Measurements from ENCODE around the gene CHRM4. TPM values are rescaled to one million over a fixed set of nuclear protein-coding genes. Genes with fewer than 3 reads are reported as not detected.

Gene CHRM4
- total RNA-seq, 4 donors from 2014 or later: 0.22 TPM; not detected in 3

DNA sequence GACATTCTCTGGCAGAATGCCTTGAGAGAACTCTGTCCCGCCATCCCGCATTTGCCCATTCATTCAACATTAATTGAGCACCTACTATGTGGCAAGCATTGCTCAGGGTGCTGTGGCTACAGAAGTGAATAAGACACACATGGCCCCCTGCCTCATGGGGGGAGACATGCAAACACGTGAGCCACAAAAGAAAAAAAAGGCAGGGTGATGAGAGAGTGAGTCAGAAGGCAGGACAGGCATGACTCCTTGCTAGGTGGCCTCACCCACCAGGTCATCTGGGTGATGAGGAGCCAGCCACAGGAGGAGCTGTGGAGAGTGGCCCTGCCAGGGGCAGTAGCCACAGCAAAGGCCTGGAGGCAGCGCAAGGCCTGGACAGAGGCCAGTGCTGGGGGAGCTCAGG, 4.9 kb downstream of the CHRM4 start:
- no peak overlapping the region for H3K4me3 ChIP-seq (replicated peaks in 1 of 3)
- H3K27me3 ChIP-seq: peaks cover 14% of the 10 kb centered on the region
- H3K4me1 ChIP-seq: peaks cover 18 to 40% of the 10 kb centered on the region in 2 donors
- WGBS, 2 donors: 90 to 93% methylated on average over 4 of the region's 4 CpGs
- intact Hi-C loops (cut with DNase I): no loop called here
- DNase-seq: no peak
- no peaks in the 10 kb centered on the region for H3K9me3 ChIP-seq
- no peak overlapping the region for H3K27ac ChIP-seq
- TF ChIP-seq, protein P1, sequence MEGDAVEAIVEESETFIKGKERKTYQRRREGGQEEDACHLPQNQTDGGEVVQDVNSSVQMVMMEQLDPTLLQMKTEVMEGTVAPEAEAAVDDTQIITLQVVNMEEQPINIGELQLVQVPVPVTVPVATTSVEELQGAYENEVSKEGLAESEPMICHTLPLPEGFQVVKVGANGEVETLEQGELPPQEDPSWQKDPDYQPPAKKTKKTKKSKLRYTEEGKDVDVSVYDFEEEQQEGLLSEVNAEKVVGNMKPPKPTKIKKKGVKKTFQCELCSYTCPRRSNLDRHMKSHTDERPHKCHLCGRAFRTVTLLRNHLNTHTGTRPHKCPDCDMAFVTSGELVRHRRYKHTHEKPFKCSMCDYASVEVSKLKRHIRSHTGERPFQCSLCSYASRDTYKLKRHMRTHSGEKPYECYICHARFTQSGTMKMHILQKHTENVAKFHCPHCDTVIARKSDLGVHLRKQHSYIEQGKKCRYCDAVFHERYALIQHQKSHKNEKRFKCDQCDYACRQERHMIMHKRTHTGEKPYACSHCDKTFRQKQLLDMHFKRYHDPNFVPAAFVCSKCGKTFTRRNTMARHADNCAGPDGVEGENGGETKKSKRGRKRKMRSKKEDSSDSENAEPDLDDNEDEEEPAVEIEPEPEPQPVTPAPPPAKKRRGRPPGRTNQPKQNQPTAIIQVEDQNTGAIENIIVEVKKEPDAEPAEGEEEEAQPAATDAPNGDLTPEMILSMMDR (IDR thresholded peaks at IDR 0.05): no peak
- no peak for TF ChIP-seq POLR2A (IDR thresholded peaks at IDR 0.05)
- no peaks in the 10 kb centered on the region for H3K36me3 ChIP-seq

DNA sequence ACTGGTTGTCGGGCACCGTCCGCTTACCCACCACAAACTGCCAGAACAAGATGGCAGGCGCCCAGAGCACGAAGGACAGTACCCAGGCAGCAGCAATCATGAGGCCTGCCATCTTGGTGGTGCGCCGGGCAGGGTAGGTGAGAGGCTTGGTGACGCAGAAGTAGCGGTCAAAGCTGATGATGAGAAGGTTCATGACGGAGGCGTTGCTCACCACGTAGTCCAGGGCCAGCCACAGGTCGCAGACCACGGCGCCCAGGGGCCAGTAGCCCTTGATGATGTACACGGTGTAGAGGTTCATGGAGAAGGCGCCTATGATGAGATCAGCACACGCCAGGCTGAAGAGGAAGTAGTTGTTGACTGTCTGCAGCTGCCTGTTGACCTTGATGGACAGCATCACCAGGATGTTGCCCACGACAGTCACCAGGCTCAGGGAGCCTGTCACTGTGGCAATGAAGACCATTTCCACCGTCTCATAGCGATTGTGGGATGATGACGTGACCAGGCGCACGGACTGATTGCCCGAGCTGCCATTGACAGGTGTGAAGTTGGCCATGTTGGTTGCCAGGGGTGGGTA, 5.5 kb downstream of the CHRM4 start:
- intact Hi-C loops (cut with DNase I): no loop called here
- peaks cover 14% of the 10 kb centered on the region for H3K27me3 ChIP-seq

DNA sequence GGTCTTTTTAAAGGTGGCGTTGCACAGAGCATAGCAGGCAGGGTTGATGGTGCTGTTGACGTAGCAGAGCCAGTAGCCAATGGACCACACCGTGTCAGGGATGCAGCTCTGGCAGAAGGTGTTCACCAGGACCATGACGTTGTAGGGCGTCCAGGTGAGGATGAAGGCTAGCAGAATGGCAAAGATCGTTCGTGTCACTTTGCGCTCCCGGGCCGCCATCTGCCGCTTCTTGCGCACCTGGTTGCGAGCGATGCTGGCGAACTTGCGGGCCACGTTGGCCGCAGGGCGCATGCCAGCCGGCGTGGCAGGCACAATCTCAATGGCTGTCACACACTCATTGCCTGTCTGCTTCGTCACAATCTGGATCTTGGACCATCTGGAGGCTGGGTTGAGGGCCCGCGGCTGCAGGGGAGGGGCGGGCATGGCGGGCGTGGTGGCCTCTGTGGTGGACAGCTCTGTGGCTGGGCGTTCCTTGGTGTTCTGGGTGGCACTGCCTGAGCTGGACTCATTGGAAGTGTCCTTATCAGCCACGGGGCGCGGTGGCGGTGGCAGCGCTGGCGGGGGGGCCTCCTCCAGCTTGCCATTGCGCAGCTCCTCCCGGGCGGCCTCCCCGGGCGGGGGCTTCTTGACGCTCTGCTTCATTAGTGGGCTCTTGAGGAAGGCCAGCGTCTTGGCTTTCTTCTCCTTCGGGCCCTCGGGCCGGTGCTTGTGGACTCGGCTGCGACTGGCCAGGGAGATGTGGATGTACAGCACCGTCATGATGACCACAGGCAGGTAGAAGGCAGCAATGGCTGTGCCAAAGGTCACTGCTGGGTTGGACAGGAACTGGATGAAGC, 6.2 kb downstream of the CHRM4 start:
- no peak for TF ChIP-seq POLR2A (IDR thresholded peaks at IDR 0.05)
- TF ChIP-seq, protein P1 (IDR thresholded peaks at IDR 0.05): no peak
- Histone ChIP-seq H3K36me3 (no peaks in the 10 kb centered on the region), H3K4me3 (replicated peaks in 1 of 3) (no peak overlapping the region), H3K4me1 (peaks cover 18 to 30% of the 10 kb centered on the region in 2 donors), H3K9me3 (no peaks in the 10 kb centered on the region), H3K27ac (no peak overlapping the region), H3K27me3 (peaks cover 8% of the 10 kb centered on the region)
- no peak for DNase-seq
- WGBS, 2 donors: 94 to 98% methylated on average over 27 to 33 of the region's 47 CpGs
- intact Hi-C loops (cut with DNase I): no loop called here

More for the DNA sequence above, 5.5 kb downstream of the CHRM4 start:
- no peak for DNase-seq
- Histone ChIP-seq H3K36me3 (no peaks in the 10 kb centered on the region), H3K4me1 (peaks cover 18 to 37% of the 10 kb centered on the region in 2 donors), H3K9me3 (no peaks in the 10 kb centered on the region), H3K27ac (no peak overlapping the region), H3K4me3 (replicated peaks in 1 of 3) (no peak overlapping the region)
- WGBS, 2 donors: 97 to 99% methylated on average over 22 to 25 of the region's 25 CpGs
- TF ChIP-seq, protein P1 (IDR thresholded peaks at IDR 0.05): no peak
- no peak for TF ChIP-seq POLR2A (IDR thresholded peaks at IDR 0.05)

DNA sequence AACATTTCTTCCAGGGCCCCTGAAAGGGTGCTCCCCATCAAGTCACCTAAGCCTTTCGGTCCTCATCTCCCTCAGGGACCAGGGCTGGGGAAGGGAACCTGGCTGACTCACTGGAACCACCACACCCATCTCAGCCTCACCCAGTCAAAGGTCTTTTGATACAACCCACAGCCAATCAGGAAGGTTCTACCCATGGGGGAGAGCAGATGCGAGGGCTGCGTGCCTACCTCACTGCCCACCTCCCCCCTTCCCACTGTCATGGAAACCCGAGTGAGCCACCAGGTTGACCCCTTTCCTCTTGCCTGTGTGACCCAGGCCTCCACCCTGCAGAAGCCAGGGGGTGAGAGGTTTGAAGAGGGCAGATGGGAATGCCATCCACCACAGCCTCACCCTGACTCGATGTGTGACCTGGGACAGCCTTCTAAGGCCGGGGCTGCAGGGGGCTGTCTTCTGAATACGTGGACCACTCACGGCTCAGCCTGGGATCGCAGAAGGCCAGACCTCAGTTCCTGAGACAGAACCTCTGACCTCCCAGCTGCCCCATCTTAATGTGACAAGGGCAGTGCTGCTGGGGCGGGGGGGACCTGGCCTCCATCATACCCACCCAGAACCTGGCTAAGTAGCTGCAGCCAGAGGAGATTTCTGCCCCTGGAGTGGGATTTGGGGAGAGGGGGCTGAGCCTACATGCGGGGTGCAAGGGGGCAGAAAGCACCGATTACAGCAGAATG, 7.4 kb downstream of the CHRM4 start:
- WGBS, 2 donors: 87 to 94% methylated on average over 8 to 12 of the region's 12 CpGs
- Histone ChIP-seq H3K4me3 (replicated peaks in 1 of 3) (no peak overlapping the region), H3K36me3 (no peaks in the 10 kb centered on the region), H3K27me3 (no peaks in the 10 kb centered on the region), H3K4me1 (peaks cover 8 to 19% of the 10 kb centered on the region in 2 donors), H3K27ac (no peak overlapping the region), H3K9me3 (no peaks in the 10 kb centered on the region)
- intact Hi-C loops (cut with DNase I): no loop called here
- DNase-seq: no peak
- TF ChIP-seq, protein P1 (IDR thresholded peaks at IDR 0.05): no peak
- TF ChIP-seq POLR2A (IDR thresholded peaks at IDR 0.05): no peak
